GM19099 (cell line): ENCODE measurements around the gene PROM1.

Source experiments
- POLR2A ChIP-seq: IDR thresholded peaks from 3 replicates; pipeline ENCODE4 v1.6.1; 2011; ENCODE audit warnings: low read depth; ENCODE audit not compliant: insufficient read length; ENCODE audit errors: extremely low read depth

PROM1 gene

GRCh38 chr4:16083241-16084191 lies at the start of gene PROM1:
PROM1 (minus strand) TSS chr4:16084023; CDS start chr4:16075906, 8,117 bp downstream.
- TF ChIP-seq POLR2A, result no peak

- TF ChIP-seq POLR2A, result no peak
Measured at GRCh38 chr4:16133406-16133805, 49.6 kb upstream of the PROM1 start.

GRCh38 chr4:16131293-16131692 lies 47.5 kb upstream of the PROM1 start:
- no peak for TF ChIP-seq POLR2A

- TF ChIP-seq POLR2A, result no peak
Measured at GRCh38 chr4:16129336-16129735, 45.5 kb upstream of the PROM1 start.

- no peak for TF ChIP-seq POLR2A
Measured at GRCh38 chr4:16126714-16127113, 42.9 kb upstream of the PROM1 start.

- TF ChIP-seq POLR2A, result no peak
Measured at GRCh38 chr4:16125571-16126445, 42.0 kb upstream of the PROM1 start.

- no peak for TF ChIP-seq POLR2A
Measured at GRCh38 chr4:16124232-16124631, 40.4 kb upstream of the PROM1 start.

GRCh38 chr4:16123356-16124084 lies 39.7 kb upstream of the PROM1 start:
- no peak for TF ChIP-seq POLR2A

GRCh38 chr4:16122784-16123183 lies 39.0 kb upstream of the PROM1 start:
- no peak for TF ChIP-seq POLR2A

GRCh38 chr4:16122308-16122711 lies 38.5 kb upstream of the PROM1 start:
- TF ChIP-seq POLR2A, result no peak

GRCh38 chr4:16120720-16121119 lies 36.9 kb upstream of the PROM1 start:
- no peak for TF ChIP-seq POLR2A

GRCh38 chr4:16119981-16120380 lies 36.2 kb upstream of the PROM1 start:
- no peak for TF ChIP-seq POLR2A

- TF ChIP-seq POLR2A, result no peak
Measured at GRCh38 chr4:16118090-16118489, 34.3 kb upstream of the PROM1 start.

GRCh38 chr4:16117164-16117563 lies 33.3 kb upstream of the PROM1 start:
- TF ChIP-seq POLR2A, result no peak

GRCh38 chr4:16116493-16116990 lies 32.7 kb upstream of the PROM1 start:
- no peak for TF ChIP-seq POLR2A

GRCh38 chr4:16116019-16116418 lies 32.2 kb upstream of the PROM1 start:
- no peak for TF ChIP-seq POLR2A

- no peak for TF ChIP-seq POLR2A
Measured at GRCh38 chr4:16114546-16114945, 30.7 kb upstream of the PROM1 start.
